ENCODE results near the gene TCF7L1.

DNA sequence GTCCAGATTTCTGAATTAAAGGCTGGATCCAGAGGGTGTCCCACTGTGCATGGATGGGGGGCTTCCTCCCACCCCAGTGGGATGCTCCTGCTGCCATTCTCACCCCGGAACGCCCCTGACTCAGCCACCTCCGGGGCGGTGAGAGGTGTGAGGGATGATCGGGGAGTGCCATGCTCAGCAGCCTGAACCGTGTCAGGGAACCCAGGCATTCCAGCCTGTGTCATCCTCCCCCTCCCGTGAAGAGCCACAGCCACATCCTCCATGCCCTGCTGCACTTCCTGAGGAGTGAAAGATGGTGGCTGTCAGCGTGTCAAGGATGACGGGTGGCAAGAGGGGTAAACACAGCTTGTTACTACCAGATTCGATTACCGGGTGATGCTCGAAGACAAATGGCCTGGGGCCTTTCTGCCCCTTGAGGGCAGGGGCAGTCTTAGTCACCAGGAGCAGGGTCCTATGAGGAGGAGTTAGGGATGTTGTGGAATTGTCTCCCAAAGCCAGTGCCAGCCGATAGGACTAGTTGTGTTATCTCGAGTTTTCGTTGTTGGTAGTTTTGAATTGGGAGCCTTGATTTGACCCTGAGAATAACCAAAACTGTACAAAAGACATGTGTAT is 80.8 kb downstream of the TCF7L1 start:
- TF ChIP-seq RAD21 (conservative IDR thresholded peaks at IDR 0.05), result no peak
- TF ChIP-seq, protein P1, sequence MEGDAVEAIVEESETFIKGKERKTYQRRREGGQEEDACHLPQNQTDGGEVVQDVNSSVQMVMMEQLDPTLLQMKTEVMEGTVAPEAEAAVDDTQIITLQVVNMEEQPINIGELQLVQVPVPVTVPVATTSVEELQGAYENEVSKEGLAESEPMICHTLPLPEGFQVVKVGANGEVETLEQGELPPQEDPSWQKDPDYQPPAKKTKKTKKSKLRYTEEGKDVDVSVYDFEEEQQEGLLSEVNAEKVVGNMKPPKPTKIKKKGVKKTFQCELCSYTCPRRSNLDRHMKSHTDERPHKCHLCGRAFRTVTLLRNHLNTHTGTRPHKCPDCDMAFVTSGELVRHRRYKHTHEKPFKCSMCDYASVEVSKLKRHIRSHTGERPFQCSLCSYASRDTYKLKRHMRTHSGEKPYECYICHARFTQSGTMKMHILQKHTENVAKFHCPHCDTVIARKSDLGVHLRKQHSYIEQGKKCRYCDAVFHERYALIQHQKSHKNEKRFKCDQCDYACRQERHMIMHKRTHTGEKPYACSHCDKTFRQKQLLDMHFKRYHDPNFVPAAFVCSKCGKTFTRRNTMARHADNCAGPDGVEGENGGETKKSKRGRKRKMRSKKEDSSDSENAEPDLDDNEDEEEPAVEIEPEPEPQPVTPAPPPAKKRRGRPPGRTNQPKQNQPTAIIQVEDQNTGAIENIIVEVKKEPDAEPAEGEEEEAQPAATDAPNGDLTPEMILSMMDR (IDR thresholded peaks at IDR 0.05; ENCODE audit: poor library complexity, severe bottlenecking), result no peak
- TF ChIP-seq POLR2AphosphoS5 (IDR thresholded peaks at IDR 0.05), result no peak
- no peak for TF ChIP-seq EP300 (conservative IDR thresholded peaks at IDR 0.05; ENCODE audit: poor library complexity, severe bottlenecking)
- TF ChIP-seq, protein P2, sequence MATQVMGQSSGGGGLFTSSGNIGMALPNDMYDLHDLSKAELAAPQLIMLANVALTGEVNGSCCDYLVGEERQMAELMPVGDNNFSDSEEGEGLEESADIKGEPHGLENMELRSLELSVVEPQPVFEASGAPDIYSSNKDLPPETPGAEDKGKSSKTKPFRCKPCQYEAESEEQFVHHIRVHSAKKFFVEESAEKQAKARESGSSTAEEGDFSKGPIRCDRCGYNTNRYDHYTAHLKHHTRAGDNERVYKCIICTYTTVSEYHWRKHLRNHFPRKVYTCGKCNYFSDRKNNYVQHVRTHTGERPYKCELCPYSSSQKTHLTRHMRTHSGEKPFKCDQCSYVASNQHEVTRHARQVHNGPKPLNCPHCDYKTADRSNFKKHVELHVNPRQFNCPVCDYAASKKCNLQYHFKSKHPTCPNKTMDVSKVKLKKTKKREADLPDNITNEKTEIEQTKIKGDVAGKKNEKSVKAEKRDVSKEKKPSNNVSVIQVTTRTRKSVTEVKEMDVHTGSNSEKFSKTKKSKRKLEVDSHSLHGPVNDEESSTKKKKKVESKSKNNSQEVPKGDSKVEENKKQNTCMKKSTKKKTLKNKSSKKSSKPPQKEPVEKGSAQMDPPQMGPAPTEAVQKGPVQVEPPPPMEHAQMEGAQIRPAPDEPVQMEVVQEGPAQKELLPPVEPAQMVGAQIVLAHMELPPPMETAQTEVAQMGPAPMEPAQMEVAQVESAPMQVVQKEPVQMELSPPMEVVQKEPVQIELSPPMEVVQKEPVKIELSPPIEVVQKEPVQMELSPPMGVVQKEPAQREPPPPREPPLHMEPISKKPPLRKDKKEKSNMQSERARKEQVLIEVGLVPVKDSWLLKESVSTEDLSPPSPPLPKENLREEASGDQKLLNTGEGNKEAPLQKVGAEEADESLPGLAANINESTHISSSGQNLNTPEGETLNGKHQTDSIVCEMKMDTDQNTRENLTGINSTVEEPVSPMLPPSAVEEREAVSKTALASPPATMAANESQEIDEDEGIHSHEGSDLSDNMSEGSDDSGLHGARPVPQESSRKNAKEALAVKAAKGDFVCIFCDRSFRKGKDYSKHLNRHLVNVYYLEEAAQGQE (IDR thresholded peaks at IDR 0.05; ENCODE audit: borderline replicate concordance), result no peak
- no peak for TF ChIP-seq SMC3 (conservative IDR thresholded peaks at IDR 0.05; ENCODE audit: poor library complexity)
- no peak for TF ChIP-seq EZH2 (IDR thresholded peaks at IDR 0.05; ENCODE audit: borderline replicate concordance, insufficient read depth, low read length, poor library complexity, severe bottlenecking)
- no peak for TF ChIP-seq TAF1 (IDR thresholded peaks at IDR 0.05; ENCODE audit: low read depth)
